Nephron (organoid): ENCODE results near the gene COL4A1.
A peak's percentile ranks its signal among the peaks of the same experiment; 100 is the strongest.

ENCODE experiments used
- H3K27ac Mint-ChIP-seq, 3 experiments: 2 replicates each; pipeline ENCODE4 v1.8.0; 2020; ENCODE audit warnings: mixed read lengths in 3 of 3, mild to moderate bottlenecking in 2 of 3, moderate library complexity in 1 of 3
- H3K27me3 Mint-ChIP-seq: 2 replicates; pipeline ENCODE4 v1.8.0; 2021; ENCODE audit warnings: low read depth, mild to moderate bottlenecking, moderate library complexity, mixed read lengths
- H3K36me3 Mint-ChIP-seq: 2 replicates; pipeline ENCODE4 v1.8.0; 2020; ENCODE audit warnings: low read depth, mixed read lengths
- H3K4me1 Mint-ChIP-seq: 2 replicates; pipeline ENCODE4 v1.8.0; 2020; ENCODE audit warnings: mixed read lengths
- H3K4me3 Mint-ChIP-seq, 3 experiments: 2 replicates each; pipeline ENCODE4 v1.8.0; 2020; ENCODE audit warnings: mild to moderate bottlenecking in 3 of 3, mixed read lengths in 3 of 3, moderate library complexity in 2 of 3
- H3K9me3 Mint-ChIP-seq: 2 replicates; pipeline ENCODE4 v1.8.0; 2020; ENCODE audit warnings: mixed read lengths
- TF ChIP-seq, protein P1 (sequence below), 3 experiments: fragments of 200-600 bp; sonication (generic); IDR thresholded peaks; one replicate each; pipeline ENCODE4 v1.5.0; 2021; ENCODE audit warnings: antibody characterized with exemption in 3 of 3; ENCODE audit not compliant: unreplicated experiment in 3 of 3

COL4A1 gene

DNA sequence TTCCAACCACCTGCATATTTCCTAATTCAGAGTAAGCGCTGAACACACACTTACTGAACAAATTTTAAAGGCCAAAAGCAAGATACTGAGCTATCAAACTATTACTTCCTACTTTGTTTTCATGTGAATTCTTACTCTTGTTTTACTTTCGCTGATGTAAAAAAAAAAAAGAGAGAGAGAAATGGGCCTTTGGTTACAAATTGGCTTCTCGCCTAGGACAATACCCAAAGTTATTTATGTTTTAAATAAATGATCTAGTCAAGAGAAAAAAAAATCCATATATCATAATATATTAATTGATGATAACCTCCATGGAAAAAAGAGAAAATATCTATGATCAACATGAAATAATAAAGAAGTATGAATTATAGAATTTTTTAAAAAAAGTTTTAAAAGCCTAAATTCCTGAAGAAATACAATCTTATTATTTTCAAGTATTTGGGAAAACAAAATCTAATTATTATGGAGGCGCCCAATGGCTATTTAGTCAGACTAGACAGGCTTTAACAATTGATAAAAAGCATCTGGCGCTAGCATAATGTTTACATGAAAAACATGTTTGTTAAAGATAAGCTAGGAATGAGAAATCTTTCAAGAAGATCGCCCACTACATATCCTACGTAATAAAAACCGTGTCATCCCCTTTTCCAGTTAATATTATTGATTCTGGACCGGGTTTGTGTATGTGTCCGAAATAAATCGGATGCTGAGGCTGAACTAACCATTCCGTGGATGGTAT, 9.0 kb downstream of the COL4A1 start:
- TF ChIP-seq, protein P1, sequence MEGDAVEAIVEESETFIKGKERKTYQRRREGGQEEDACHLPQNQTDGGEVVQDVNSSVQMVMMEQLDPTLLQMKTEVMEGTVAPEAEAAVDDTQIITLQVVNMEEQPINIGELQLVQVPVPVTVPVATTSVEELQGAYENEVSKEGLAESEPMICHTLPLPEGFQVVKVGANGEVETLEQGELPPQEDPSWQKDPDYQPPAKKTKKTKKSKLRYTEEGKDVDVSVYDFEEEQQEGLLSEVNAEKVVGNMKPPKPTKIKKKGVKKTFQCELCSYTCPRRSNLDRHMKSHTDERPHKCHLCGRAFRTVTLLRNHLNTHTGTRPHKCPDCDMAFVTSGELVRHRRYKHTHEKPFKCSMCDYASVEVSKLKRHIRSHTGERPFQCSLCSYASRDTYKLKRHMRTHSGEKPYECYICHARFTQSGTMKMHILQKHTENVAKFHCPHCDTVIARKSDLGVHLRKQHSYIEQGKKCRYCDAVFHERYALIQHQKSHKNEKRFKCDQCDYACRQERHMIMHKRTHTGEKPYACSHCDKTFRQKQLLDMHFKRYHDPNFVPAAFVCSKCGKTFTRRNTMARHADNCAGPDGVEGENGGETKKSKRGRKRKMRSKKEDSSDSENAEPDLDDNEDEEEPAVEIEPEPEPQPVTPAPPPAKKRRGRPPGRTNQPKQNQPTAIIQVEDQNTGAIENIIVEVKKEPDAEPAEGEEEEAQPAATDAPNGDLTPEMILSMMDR (IDR thresholded peaks at IDR 0.05; ENCODE audit: unreplicated experiment in 3 of 3): no peak
- Mint-ChIP-seq H3K9me3 (no peaks in the 10 kb centered on the region), H3K4me1 (peaks cover 53% of the 10 kb centered on the region), H3K27ac (peak overlapping the region; percentile 77 to 88 (median 80)), H3K27me3 (no peaks in the 10 kb centered on the region), H3K36me3 (peaks cover 3% of the 10 kb centered on the region), H3K4me3 (no peak overlapping the region)

DNA sequence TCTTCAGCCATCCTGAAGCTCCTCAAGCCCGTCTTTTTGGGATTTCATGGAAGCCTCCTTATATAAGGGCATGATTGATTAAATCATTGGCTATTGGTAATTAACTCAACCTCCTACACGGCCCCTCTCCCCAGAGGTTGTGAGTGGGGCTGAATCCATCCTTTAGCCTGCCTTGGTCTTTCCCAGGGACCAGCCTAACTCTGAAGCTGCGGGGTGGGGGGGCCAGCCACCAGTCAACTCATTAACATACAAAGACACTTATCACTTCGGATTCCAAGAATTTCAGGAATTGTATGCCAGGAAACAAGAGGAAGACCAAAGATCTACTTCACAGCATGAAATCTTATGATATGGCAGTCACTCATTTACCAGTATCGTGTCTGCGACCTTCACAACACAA, 9.9 kb downstream of the COL4A1 start:
- Mint-ChIP-seq H3K4me1 (peaks cover 45% of the 10 kb centered on the region), H3K36me3 (peaks cover 8% of the 10 kb centered on the region), H3K9me3 (no peaks in the 10 kb centered on the region), H3K27ac (peak overlapping the region in 2 of 3 experiments; percentile 9 to 77), H3K4me3 (no peak overlapping the region), H3K27me3 (no peaks in the 10 kb centered on the region)
- TF ChIP-seq, protein P1 (IDR thresholded peaks at IDR 0.05; ENCODE audit: unreplicated experiment in 3 of 3): no peak

DNA sequence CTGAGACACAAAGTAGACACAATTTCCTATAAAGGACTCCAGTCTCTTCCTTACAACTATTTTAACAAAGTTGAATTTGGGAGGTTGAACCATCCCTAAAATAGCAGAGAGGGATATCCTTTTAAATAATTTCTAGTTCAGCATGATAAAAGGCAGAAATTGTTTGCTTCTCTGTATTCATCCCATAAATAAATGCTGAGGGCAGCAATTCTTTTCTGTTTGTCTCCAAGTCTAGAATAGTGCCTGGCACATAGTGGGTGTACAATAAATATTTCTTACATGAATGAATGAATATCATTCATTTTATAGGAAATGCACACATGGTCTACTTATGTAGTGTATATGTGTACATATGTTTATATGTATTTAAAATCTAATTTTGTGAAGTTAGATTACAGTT, 12.3 kb downstream of the COL4A1 start:
- Mint-ChIP-seq H3K4me1 (peaks cover 31% of the 10 kb centered on the region), H3K4me3 (no peak overlapping the region), H3K27ac (no peak overlapping the region), H3K36me3 (peaks cover 25% of the 10 kb centered on the region), H3K9me3 (peaks cover 3% of the 10 kb centered on the region), H3K27me3 (no peaks in the 10 kb centered on the region)
- TF ChIP-seq, protein P1 (IDR thresholded peaks at IDR 0.05; ENCODE audit: unreplicated experiment in 3 of 3): no peak

DNA sequence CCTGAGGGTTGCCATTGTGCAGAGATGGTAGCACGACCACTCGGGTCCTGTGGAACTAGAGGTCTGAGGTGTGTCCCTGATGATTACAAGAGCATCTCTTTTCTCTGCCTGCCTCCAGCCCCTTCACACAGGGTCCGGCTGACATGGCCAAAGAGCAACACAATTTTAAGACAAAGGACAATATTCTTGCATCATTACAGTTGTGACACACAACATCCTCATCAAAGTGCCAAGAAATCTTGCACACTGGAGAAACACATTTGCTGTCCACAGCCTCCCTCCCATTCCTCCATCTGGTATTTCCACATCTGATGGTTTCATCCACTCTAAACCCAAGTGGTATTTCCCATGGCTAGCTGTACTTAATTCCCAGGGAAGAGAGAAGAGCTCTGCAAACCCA, 12.8 kb downstream of the COL4A1 start:
- Mint-ChIP-seq H3K9me3 (peaks cover 3% of the 10 kb centered on the region), H3K36me3 (peaks cover 29% of the 10 kb centered on the region), H3K27ac (no peak overlapping the region), H3K4me1 (peaks cover 31% of the 10 kb centered on the region), H3K4me3 (no peak overlapping the region), H3K27me3 (no peaks in the 10 kb centered on the region)
- TF ChIP-seq, protein P1 (IDR thresholded peaks at IDR 0.05; ENCODE audit: unreplicated experiment in 3 of 3): no peak

DNA sequence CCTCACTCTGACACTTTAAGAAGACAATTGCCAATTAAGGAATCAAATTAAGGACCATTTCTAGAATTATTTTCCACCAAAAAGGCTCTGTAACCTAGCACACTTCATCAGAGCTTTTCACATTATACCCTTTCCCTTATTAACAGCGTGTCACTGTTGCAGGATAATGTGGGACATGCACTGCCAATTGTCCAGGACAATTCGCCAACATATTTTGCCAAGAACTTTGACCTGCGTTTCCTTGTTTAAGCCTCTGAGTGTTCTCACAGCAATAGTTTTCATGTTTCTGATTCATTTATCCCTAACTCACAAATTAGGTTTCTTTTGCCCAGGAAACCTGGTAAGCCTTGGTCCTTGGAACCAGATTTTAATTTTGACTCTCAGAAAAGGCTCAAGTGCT, 13.3 kb downstream of the COL4A1 start:
- peaks cover 29% of the 10 kb centered on the region for H3K36me3 Mint-ChIP-seq
- no peak overlapping the region for H3K4me3 Mint-ChIP-seq
- H3K9me3 Mint-ChIP-seq: peaks cover 3% of the 10 kb centered on the region
- no peak overlapping the region for H3K27ac Mint-ChIP-seq
- H3K4me1 Mint-ChIP-seq: peaks cover 27% of the 10 kb centered on the region
- no peaks in the 10 kb centered on the region for H3K27me3 Mint-ChIP-seq
- TF ChIP-seq, protein P1 (IDR thresholded peaks at IDR 0.05; ENCODE audit: unreplicated experiment in 3 of 3): no peak

DNA sequence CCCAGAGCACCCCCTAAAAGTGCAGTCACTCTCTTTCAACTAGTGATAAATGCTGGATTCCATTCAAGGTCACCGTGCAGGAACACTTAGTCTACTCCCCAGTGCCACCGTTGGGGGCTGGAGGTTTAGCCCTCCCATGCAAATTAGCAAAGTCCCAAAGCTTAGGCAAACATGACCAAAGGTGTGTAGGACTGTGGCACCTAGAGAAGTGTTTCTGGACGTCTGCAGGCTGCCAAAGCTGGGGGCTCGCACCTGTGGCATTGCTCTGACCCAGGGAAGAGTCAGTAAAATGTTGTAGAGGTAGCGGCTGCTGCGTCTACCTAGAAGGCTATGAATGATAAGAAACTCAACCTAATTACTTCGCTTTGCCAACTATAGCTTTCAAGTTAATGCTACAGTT, 13.9 kb downstream of the COL4A1 start:
- H3K27me3 Mint-ChIP-seq: no peaks in the 10 kb centered on the region
- H3K4me1 Mint-ChIP-seq: peaks cover 21% of the 10 kb centered on the region
- no peak overlapping the region for H3K27ac Mint-ChIP-seq
- peaks cover 3% of the 10 kb centered on the region for H3K9me3 Mint-ChIP-seq
- TF ChIP-seq, protein P1 (IDR thresholded peaks at IDR 0.05; ENCODE audit: unreplicated experiment in 3 of 3): no peak
- peaks cover 29% of the 10 kb centered on the region for H3K36me3 Mint-ChIP-seq
- no peak overlapping the region for H3K4me3 Mint-ChIP-seq
